GM23338 (cell line): ENCODE data around the gene RAD51. TPM values are rescaled to one million over a fixed set of nuclear protein-coding genes. Genes with fewer than 3 reads are reported as not detected.

ENCODE experiments used
- CREB1 ChIP-seq: fragments of 250-450 bp; sonication (Bioruptor Pico); IDR thresholded peaks from 2 replicates; pipeline ENCODE4 v1.5.0; 2020; ENCODE audit warnings: low read depth, mild to moderate bottlenecking, moderate library complexity
- EZH2 ChIP-seq: fragments of 200-600 bp; sonication (generic); IDR thresholded peaks from one replicate; pipeline ENCODE4 v1.8.0; 2017; ENCODE audit warnings: antibody characterized with exemption, mild to moderate bottlenecking, low read depth; ENCODE audit not compliant: unreplicated experiment
- EZH2phosphoT487 ChIP-seq: fragments of 200-600 bp; sonication (generic); IDR thresholded peaks from one replicate; pipeline ENCODE4 v1.8.1; 2018; ENCODE audit warnings: antibody characterized with exemption; ENCODE audit not compliant: unreplicated experiment
- POLR2AphosphoS5 ChIP-seq: IDR thresholded peaks from 2 replicates; pipeline ENCODE4 v1.6.1; 2016; ENCODE audit warnings: antibody characterized with exemption, low read depth
- STAT1 ChIP-seq: IDR thresholded peaks from one replicate; pipeline ENCODE4 v1.6.1; 2016; ENCODE audit warnings: antibody characterized with exemption; ENCODE audit not compliant: unreplicated experiment
- ZNF331 ChIP-seq: fragments of 250-450 bp; sonication (Bioruptor Pico); IDR thresholded peaks from 2 replicates; pipeline ENCODE4 v1.5.0; 2020; ENCODE audit warnings: low read depth, mild to moderate bottlenecking, moderate library complexity
- polyA plus RNA-seq: library from polyadenylated mRNA; unstranded; fragments of >200 nt; fragmentation: Nextera tagmentation; extraction: Ambion mirVana; gene quantifications from 2 replicates; pipeline ENCODE4 v1.2.1, GENCODE V29; 2016
- total RNA-seq: library from RNA; depleted of rRNA; stranded (reverse); fragments of >200 nt; shearing (Covaris generic); gene quantifications from 2 replicates; pipeline ENCODE4 v1.2.3, GENCODE V29; 2014
- TF ChIP-seq, protein P1 (sequence below): fragments of 250-450 bp; sonication (Bioruptor Pico); IDR thresholded peaks from 2 replicates; pipeline ENCODE4 v1.5.0; 2020; ENCODE audit warnings: mild to moderate bottlenecking, moderate library complexity
- TF ChIP-seq, protein P2 (sequence below), 2 experiments: fragments of 200-600 bp in 1 of 2; sonication (generic) in 1 of 2; conservative IDR thresholded peaks; 2 replicates each; pipeline versions ENCODE4 v1.5.1 to v1.6.1; 2016 to 2017; ENCODE audit warnings: antibody characterized with exemption in 2 of 2, low read depth in 2 of 2, mild to moderate bottlenecking in 2 of 2, moderate library complexity in 1 of 2
- TF ChIP-seq, protein P3 (sequence below): IDR thresholded peaks from 2 replicates; pipeline ENCODE4 v1.6.1; 2016; ENCODE audit warnings: antibody characterized with exemption

RAD51 gene
- total and polyA plus RNA-seq, 2 experiments from 2014 or later: 20.3 to 26.2 TPM

DNA sequence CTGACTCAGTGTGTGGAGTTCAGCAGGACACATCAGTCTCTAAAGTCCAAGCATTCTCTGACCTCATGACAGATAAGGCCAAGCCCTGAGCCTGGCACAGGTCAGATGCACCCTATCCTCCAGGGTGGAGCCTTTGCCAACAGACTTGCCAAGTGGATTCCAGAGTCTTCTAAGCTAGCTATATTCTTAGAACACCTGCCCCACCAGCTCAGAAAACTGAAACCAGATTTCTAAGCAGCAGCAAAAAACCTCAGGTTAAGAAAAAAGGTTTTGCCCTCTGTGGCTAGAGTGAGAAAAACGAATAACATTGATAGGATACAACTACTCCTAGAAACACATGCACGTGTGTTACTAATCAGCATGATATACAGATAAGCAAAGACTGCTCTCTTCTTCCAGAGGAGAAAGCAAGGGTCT lies 48.5 kb downstream of the RAD51 start (continued):
- TF ChIP-seq, protein P1, sequence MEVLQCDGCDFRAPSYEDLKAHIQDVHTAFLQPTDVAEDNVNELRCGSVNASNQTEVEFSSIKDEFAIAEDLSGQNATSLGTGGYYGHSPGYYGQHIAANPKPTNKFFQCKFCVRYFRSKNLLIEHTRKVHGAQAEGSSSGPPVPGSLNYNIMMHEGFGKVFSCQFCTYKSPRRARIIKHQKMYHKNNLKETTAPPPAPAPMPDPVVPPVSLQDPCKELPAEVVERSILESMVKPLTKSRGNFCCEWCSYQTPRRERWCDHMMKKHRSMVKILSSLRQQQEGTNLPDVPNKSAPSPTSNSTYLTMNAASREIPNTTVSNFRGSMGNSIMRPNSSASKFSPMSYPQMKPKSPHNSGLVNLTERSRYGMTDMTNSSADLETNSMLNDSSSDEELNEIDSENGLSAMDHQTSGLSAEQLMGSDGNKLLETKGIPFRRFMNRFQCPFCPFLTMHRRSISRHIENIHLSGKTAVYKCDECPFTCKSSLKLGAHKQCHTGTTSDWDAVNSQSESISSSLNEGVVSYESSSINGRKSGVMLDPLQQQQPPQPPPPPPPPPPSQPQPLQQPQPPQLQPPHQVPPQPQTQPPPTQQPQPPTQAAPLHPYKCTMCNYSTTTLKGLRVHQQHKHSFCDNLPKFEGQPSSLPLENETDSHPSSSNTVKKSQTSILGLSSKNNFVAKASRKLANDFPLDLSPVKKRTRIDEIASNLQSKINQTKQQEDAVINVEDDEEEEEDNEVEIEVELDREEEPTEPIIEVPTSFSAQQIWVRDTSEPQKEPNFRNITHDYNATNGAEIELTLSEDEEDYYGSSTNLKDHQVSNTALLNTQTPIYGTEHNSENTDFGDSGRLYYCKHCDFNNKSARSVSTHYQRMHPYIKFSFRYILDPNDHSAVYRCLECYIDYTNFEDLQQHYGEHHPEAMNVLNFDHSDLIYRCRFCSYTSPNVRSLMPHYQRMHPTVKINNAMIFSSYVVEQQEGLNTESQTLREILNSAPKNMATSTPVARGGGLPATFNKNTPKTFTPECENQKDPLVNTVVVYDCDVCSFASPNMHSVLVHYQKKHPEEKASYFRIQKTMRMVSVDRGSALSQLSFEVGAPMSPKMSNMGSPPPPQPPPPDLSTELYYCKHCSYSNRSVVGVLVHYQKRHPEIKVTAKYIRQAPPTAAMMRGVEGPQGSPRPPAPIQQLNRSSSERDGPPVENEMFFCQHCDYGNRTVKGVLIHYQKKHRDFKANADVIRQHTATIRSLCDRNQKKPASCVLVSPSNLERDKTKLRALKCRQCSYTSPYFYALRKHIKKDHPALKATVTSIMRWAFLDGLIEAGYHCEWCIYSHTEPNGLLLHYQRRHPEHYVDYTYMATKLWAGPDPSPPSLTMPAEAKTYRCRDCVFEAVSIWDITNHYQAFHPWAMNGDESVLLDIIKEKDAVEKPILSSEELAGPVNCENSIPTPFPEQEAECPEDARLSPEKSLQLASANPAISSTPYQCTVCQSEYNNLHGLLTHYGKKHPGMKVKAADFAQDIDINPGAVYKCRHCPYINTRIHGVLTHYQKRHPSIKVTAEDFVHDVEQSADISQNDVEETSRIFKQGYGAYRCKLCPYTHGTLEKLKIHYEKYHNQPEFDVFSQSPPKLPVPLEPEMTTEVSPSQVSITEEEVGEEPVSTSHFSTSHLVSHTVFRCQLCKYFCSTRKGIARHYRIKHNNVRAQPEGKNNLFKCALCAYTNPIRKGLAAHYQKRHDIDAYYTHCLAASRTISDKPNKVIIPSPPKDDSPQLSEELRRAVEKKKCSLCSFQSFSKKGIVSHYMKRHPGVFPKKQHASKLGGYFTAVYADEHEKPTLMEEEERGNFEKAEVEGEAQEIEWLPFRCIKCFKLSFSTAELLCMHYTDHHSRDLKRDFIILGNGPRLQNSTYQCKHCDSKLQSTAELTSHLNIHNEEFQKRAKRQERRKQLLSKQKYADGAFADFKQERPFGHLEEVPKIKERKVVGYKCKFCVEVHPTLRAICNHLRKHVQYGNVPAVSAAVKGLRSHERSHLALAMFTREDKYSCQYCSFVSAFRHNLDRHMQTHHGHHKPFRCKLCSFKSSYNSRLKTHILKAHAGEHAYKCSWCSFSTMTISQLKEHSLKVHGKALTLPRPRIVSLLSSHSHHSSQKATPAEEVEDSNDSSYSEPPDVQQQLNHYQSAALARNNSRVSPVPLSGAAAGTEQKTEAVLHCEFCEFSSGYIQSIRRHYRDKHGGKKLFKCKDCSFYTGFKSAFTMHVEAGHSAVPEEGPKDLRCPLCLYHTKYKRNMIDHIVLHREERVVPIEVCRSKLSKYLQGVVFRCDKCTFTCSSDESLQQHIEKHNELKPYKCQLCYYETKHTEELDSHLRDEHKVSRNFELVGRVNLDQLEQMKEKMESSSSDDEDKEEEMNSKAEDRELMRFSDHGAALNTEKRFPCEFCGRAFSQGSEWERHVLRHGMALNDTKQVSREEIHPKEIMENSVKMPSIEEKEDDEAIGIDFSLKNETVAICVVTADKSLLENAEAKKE (CRISPR knock-in tag): no peak
- TF ChIP-seq, protein P2, sequence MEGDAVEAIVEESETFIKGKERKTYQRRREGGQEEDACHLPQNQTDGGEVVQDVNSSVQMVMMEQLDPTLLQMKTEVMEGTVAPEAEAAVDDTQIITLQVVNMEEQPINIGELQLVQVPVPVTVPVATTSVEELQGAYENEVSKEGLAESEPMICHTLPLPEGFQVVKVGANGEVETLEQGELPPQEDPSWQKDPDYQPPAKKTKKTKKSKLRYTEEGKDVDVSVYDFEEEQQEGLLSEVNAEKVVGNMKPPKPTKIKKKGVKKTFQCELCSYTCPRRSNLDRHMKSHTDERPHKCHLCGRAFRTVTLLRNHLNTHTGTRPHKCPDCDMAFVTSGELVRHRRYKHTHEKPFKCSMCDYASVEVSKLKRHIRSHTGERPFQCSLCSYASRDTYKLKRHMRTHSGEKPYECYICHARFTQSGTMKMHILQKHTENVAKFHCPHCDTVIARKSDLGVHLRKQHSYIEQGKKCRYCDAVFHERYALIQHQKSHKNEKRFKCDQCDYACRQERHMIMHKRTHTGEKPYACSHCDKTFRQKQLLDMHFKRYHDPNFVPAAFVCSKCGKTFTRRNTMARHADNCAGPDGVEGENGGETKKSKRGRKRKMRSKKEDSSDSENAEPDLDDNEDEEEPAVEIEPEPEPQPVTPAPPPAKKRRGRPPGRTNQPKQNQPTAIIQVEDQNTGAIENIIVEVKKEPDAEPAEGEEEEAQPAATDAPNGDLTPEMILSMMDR (conservative IDR thresholded peaks at IDR 0.05; ENCODE audit: low read depth in 2 of 2): no peak
- no peak for TF ChIP-seq CREB1 (CRISPR knock-in tag)
- no peak for TF ChIP-seq EZH2phosphoT487
- TF ChIP-seq EZH2: no peak
- TF ChIP-seq ZNF331 (CRISPR knock-in tag): no peak
- TF ChIP-seq POLR2AphosphoS5: no peak
- TF ChIP-seq STAT1: no peak
- TF ChIP-seq, protein P3, sequence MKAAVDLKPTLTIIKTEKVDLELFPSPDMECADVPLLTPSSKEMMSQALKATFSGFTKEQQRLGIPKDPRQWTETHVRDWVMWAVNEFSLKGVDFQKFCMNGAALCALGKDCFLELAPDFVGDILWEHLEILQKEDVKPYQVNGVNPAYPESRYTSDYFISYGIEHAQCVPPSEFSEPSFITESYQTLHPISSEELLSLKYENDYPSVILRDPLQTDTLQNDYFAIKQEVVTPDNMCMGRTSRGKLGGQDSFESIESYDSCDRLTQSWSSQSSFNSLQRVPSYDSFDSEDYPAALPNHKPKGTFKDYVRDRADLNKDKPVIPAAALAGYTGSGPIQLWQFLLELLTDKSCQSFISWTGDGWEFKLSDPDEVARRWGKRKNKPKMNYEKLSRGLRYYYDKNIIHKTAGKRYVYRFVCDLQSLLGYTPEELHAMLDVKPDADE: no peak
